Measurements from ENCODE around the gene CD55.
"Not testable (repeated sequence)": the region's sequence is repeated elsewhere in the genome, so short reads cannot be mapped to it uniquely, and the experiment has no call there.

CD55 gene

GRCh38 chr1:207316622-207317391 lies 4.7 kb upstream of the CD55 start:
- Histone ChIP-seq H3K27me3 (ENCODE audit: insufficient read depth, poor library complexity, severe bottlenecking) (no peaks in the 10 kb centered on the region), H3K27ac (replicated peaks) (peak overlapping the region; percentile 62), H3K4me3 (replicated peaks; ENCODE audit: insufficient read depth, low read length) (no peak overlapping the region)
- peak; percentile 95 to 98 for DNase-seq (ENCODE audit: low read depth in 1 of 2, low spot score in 1 of 2)
- TF ChIP-seq POLR2AphosphoS5 (IDR thresholded peaks at IDR 0.05; ENCODE audit: low read depth): peak; percentile 82
- TF ChIP-seq GABPA (IDR thresholded peaks at IDR 0.05; ENCODE audit: low read depth): no peak

GRCh38 chr1:207317561-207317960 lies 3.9 kb upstream of the CD55 start:
- Histone ChIP-seq H3K4me3 (replicated peaks; ENCODE audit: insufficient read depth, low read length) (no peak overlapping the region), H3K27ac (replicated peaks) (peak overlapping the region; percentile 62), H3K27me3 (ENCODE audit: insufficient read depth, poor library complexity, severe bottlenecking) (no peaks in the 10 kb centered on the region)
- DNase-seq (ENCODE audit: low read depth in 1 of 2, low spot score in 1 of 2): no peak
- no peak for TF ChIP-seq POLR2AphosphoS5 (IDR thresholded peaks at IDR 0.05; ENCODE audit: low read depth)
- TF ChIP-seq CTCF (IDR thresholded peaks at IDR 0.05; ENCODE audit: insufficient read depth, low read length): no peak
- TF ChIP-seq REST (IDR thresholded peaks at IDR 0.05; ENCODE audit: insufficient replicate concordance, low read depth): no peak
- TF ChIP-seq GABPA (IDR thresholded peaks at IDR 0.05; ENCODE audit: low read depth): no peak
- no peak for TF ChIP-seq SPI1 (IDR thresholded peaks at IDR 0.05; ENCODE audit: borderline replicate concordance, low read depth)

- TF ChIP-seq POLR2AphosphoS5 (IDR thresholded peaks at IDR 0.05; ENCODE audit: low read depth): no peak
- TF ChIP-seq REST (IDR thresholded peaks at IDR 0.05; ENCODE audit: insufficient replicate concordance, low read depth): no peak
- no peak for TF ChIP-seq SPI1 (IDR thresholded peaks at IDR 0.05; ENCODE audit: borderline replicate concordance, low read depth)
- no peak for TF ChIP-seq GABPA (IDR thresholded peaks at IDR 0.05; ENCODE audit: low read depth)
- TF ChIP-seq CTCF (IDR thresholded peaks at IDR 0.05; ENCODE audit: insufficient read depth, low read length): no peak
- Histone ChIP-seq H3K27me3 (ENCODE audit: insufficient read depth, poor library complexity, severe bottlenecking) (no peaks in the 10 kb centered on the region), H3K27ac (replicated peaks) (no peak overlapping the region), H3K4me3 (replicated peaks; ENCODE audit: insufficient read depth, low read length) (no peak overlapping the region)
- no peak for DNase-seq (ENCODE audit: low read depth in 1 of 2, low spot score in 1 of 2)
Measured at GRCh38 chr1:207318072-207318619, 3.3 kb upstream of the CD55 start.

- Histone ChIP-seq H3K4me3 (replicated peaks; ENCODE audit: insufficient read depth, low read length) (no peak overlapping the region), H3K27me3 (ENCODE audit: insufficient read depth, poor library complexity, severe bottlenecking) (no peaks in the 10 kb centered on the region), H3K27ac (replicated peaks) (no peak overlapping the region)
- no peak for TF ChIP-seq CTCF (IDR thresholded peaks at IDR 0.05; ENCODE audit: insufficient read depth, low read length)
- no peak for TF ChIP-seq POLR2AphosphoS5 (IDR thresholded peaks at IDR 0.05; ENCODE audit: low read depth)
- TF ChIP-seq SPI1 (IDR thresholded peaks at IDR 0.05; ENCODE audit: borderline replicate concordance, low read depth): no peak
- no peak for TF ChIP-seq REST (IDR thresholded peaks at IDR 0.05; ENCODE audit: insufficient replicate concordance, low read depth)
- TF ChIP-seq GABPA (IDR thresholded peaks at IDR 0.05; ENCODE audit: low read depth): no peak
- DNase-seq (ENCODE audit: low read depth in 1 of 2, low spot score in 1 of 2): no peak
Measured at GRCh38 chr1:207319199-207319598, 2.3 kb upstream of the CD55 start.

- DNase-seq (ENCODE audit: low read depth in 1 of 2, low spot score in 1 of 2); H3K27me3 ChIP-seq (ENCODE audit: insufficient read depth, poor library complexity, severe bottlenecking); H3K27ac ChIP-seq (replicated peaks); H3K4me3 ChIP-seq (replicated peaks; ENCODE audit: insufficient read depth, low read length): not testable (repeated sequence)
Measured at GRCh38 chr1:207320105-207320504, 1.4 kb upstream of the CD55 start.
